Brain microvascular endothelial cell (primary cell): ENCODE data around the gene GPR141.

Experiments
- DNase-seq: peaks from one replicate; pipeline ENCODE4 v3.0.0-alpha.2; 2020
- H3K27ac ChIP-seq: fragments of 250-450 bp; sonication (Bioruptor Pico); 2 replicates; pipeline ENCODE4 v1.5.1; 2020; ENCODE audit warnings: mild to moderate bottlenecking, moderate library complexity
- H3K27me3 ChIP-seq: fragments of 250-450 bp; sonication (Bioruptor Pico); replicated peaks from 2 replicates; pipeline ENCODE4 v1.5.1; 2020; ENCODE audit warnings: mild to moderate bottlenecking
- H3K36me3 ChIP-seq: fragments of 250-450 bp; sonication (Bioruptor Pico); replicated peaks from 2 replicates; pipeline ENCODE4 v1.5.1; 2020; ENCODE audit warnings: mild to moderate bottlenecking
- H3K4me3 ChIP-seq: 2 replicates; pipeline ENCODE4 v1.5.1; 2011; ENCODE audit warnings: low read depth, mild to moderate bottlenecking, control low read depth, low read length, moderate library complexity
- CTCF ChIP-seq: IDR thresholded peaks from 2 replicates; pipeline ENCODE4 v1.5.1; 2011; ENCODE audit warnings: low read depth, mild to moderate bottlenecking, moderate library complexity, low read length, control low read depth, inconsistent platforms; ENCODE audit errors: missing control alignments
- in situ Hi-C: cut with HindIII; loops from 2 replicates; pipeline ENCODE4 v1.10.0; 2017; ENCODE audit warnings: low sequenced_read_pairs, low pct_ligation_motif_present

The GPR141 gene

GRCh38 chr7:37757563-37757962 lies 74.0 kb downstream of the GPR141 start:
- Histone ChIP-seq H3K27ac (no peak overlapping the region), H3K36me3 (no peaks in the 10 kb centered on the region), H3K4me3 (no peak overlapping the region), H3K27me3 (no peaks in the 10 kb centered on the region)
- DNase-seq: no peak
- TF ChIP-seq CTCF: no peak
- in situ Hi-C loops: no loop called here

GRCh38 chr7:37758501-37759045 lies 75.0 kb downstream of the GPR141 start:
- Histone ChIP-seq H3K27me3 (no peaks in the 10 kb centered on the region), H3K27ac (no peak overlapping the region), H3K36me3 (no peaks in the 10 kb centered on the region), H3K4me3 (no peak overlapping the region)
- in situ Hi-C loops: no loop called here
- no peak for TF ChIP-seq CTCF
- no peak for DNase-seq

- no peaks in the 10 kb centered on the region for H3K36me3 ChIP-seq
- H3K4me3 ChIP-seq: no peak overlapping the region
- H3K27ac ChIP-seq: no peak overlapping the region
- H3K27me3 ChIP-seq: no peaks in the 10 kb centered on the region
- no peak for DNase-seq
- in situ Hi-C loops: no loop called here
- TF ChIP-seq CTCF: no peak
Observed at GRCh38 chr7:37759526-37759925, 76.0 kb downstream of the GPR141 start.

GRCh38 chr7:37765421-37765829 lies 81.9 kb downstream of the GPR141 start:
- Histone ChIP-seq H3K27me3 (no peaks in the 10 kb centered on the region), H3K36me3 (no peaks in the 10 kb centered on the region), H3K27ac (no peak overlapping the region), H3K4me3 (no peak overlapping the region)
- DNase-seq: no peak
- in situ Hi-C loops: no loop called here
- no peak for TF ChIP-seq CTCF

- Histone ChIP-seq H3K27me3 (no peaks in the 10 kb centered on the region), H3K4me3 (no peak overlapping the region), H3K27ac (no peak overlapping the region), H3K36me3 (no peaks in the 10 kb centered on the region)
- in situ Hi-C loops: no loop called here
- no peak for TF ChIP-seq CTCF
- no peak for DNase-seq
Observed at GRCh38 chr7:37765872-37766525, 82.4 kb downstream of the GPR141 start.

- H3K4me3 ChIP-seq: no peak overlapping the region
- no peak overlapping the region for H3K27ac ChIP-seq
- H3K27me3 ChIP-seq: no peaks in the 10 kb centered on the region
- in situ Hi-C loops: no loop called here
- DNase-seq: no peak
- no peaks in the 10 kb centered on the region for H3K36me3 ChIP-seq
- TF ChIP-seq CTCF: no peak
Observed at GRCh38 chr7:37768611-37769010, 85.0 kb downstream of the GPR141 start.
